Liver (tissue), 9 donors: Measurements from ENCODE around the gene LILRA5. TPM values are rescaled to one million over a fixed set of nuclear protein-coding genes. Genes with fewer than 3 reads are reported as not detected.

Experiments used
- DNase-seq: peaks from one replicate; pipeline ENCODE4 v3.0.0-alpha.2; 2017; ENCODE audit warnings: low spot score
- H3K27ac ChIP-seq, 2 donors: one replicate each; pipeline ENCODE4 v1.7.0; 2013; ENCODE audit warnings: inconsistent platforms in 2 of 2, low read length in 2 of 2, control low read depth in 1 of 2, low read depth in 1 of 2, mild to moderate bottlenecking in 1 of 2
- H3K27me3 ChIP-seq, 4 donors: one replicate each; pipeline versions ENCODE4 v1.6.1 to v1.7.0; 2013; ENCODE audit warnings: low read length in 3 of 4, inconsistent platforms in 1 of 4, mild to moderate bottlenecking in 1 of 4, moderate library complexity in 1 of 4; ENCODE audit not compliant: control insufficient read depth in 4 of 4, insufficient read depth in 4 of 4
- H3K36me3 ChIP-seq, 4 donors: one replicate each; pipeline versions ENCODE4 v1.6.1 to v1.7.0; 2013; ENCODE audit warnings: low read length in 3 of 4, mild to moderate bottlenecking in 3 of 4, low read depth in 1 of 4, moderate library complexity in 1 of 4; ENCODE audit not compliant: control insufficient read depth in 4 of 4, insufficient read depth in 3 of 4
- H3K4me1 ChIP-seq, 4 donors: one replicate each; pipeline versions ENCODE4 v1.6.1 to v1.7.0; 2013; ENCODE audit warnings: low read length in 3 of 4, mild to moderate bottlenecking in 3 of 4, moderate library complexity in 1 of 4; ENCODE audit not compliant: control insufficient read depth in 4 of 4, insufficient read depth in 4 of 4
- H3K4me3 ChIP-seq, 3 donors: one replicate each; pipeline versions ENCODE4 v1.6.1 to v1.7.0; 2013; ENCODE audit warnings: low read length in 3 of 3, control low read depth in 1 of 3, low read depth in 1 of 3, mild to moderate bottlenecking in 1 of 3
- H3K9ac ChIP-seq, 2 donors: one replicate each; pipeline ENCODE4 v1.7.0; 2013; ENCODE audit warnings: low read length in 2 of 2, mild to moderate bottlenecking in 2 of 2, moderate library complexity in 2 of 2, control low read depth in 1 of 2, low read depth in 1 of 2
- H3K9me3 ChIP-seq, 4 donors: one replicate each; pipeline versions ENCODE4 v1.6.1 to v1.7.0; 2013; ENCODE audit warnings: low read length in 3 of 4; ENCODE audit not compliant: control insufficient read depth in 4 of 4
- ATF3 ChIP-seq: IDR thresholded peaks from 2 replicates; pipeline ENCODE4 v1.6.1; 2016; ENCODE audit warnings: antibody characterized with exemption
- CTCF ChIP-seq: fragments of 150-350 bp; IDR thresholded peaks from 2 replicates; pipeline ENCODE4 v1.5.1; 2017; ENCODE audit warnings: improper control_type of control experiment, low read depth, low read length; ENCODE audit not compliant: missing input control
- EGR1 ChIP-seq, 2 donors: IDR thresholded peaks; 2 replicates each; pipeline ENCODE4 v1.6.1; 2016 to 2018; ENCODE audit warnings: antibody characterized with exemption in 2 of 2, low read depth in 2 of 2
- FOXA1 ChIP-seq: IDR thresholded peaks from 2 replicates; pipeline ENCODE4 v1.6.1; 2016; ENCODE audit warnings: antibody characterized with exemption
- FOXA2 ChIP-seq: IDR thresholded peaks from 2 replicates; pipeline ENCODE4 v1.6.1; 2016; ENCODE audit warnings: antibody characterized with exemption
- GABPA ChIP-seq, 2 donors: IDR thresholded peaks in 1 of 2; conservative IDR thresholded peaks in 1 of 2; 2 replicates each; pipeline ENCODE4 v1.6.1; 2016; ENCODE audit warnings: antibody characterized with exemption in 2 of 2, mild to moderate bottlenecking in 1 of 2, moderate library complexity in 1 of 2
- HNF4A ChIP-seq, 2 donors: conservative IDR thresholded peaks; 2 replicates each; pipeline ENCODE4 v1.6.1; 2016; ENCODE audit warnings: antibody characterized with exemption in 2 of 2, mild to moderate bottlenecking in 2 of 2
- HNF4G ChIP-seq: IDR thresholded peaks from 2 replicates; pipeline ENCODE4 v1.6.1; 2016; ENCODE audit warnings: antibody characterized with exemption
- JUND ChIP-seq, 2 donors: IDR thresholded peaks; 2 replicates each; pipeline ENCODE4 v1.6.1; 2016; ENCODE audit warnings: antibody characterized with exemption in 2 of 2
- MAX ChIP-seq: IDR thresholded peaks from 2 replicates; pipeline ENCODE4 v1.6.1; 2016; ENCODE audit warnings: antibody characterized with exemption
- NR2F2 ChIP-seq: IDR thresholded peaks from 2 replicates; pipeline ENCODE4 v1.6.1; 2016; ENCODE audit warnings: antibody characterized with exemption
- RAD21 ChIP-seq, 2 donors: IDR thresholded peaks; 2 replicates each; pipeline ENCODE4 v1.6.1; 2016; ENCODE audit warnings: antibody characterized with exemption in 2 of 2, mild to moderate bottlenecking in 2 of 2
- REST ChIP-seq: IDR thresholded peaks from 2 replicates; pipeline ENCODE4 v1.6.1; 2016; ENCODE audit warnings: antibody characterized with exemption, mild to moderate bottlenecking
- RXRA ChIP-seq, 2 donors: IDR thresholded peaks; 2 replicates each; pipeline ENCODE4 v1.6.1; 2017 to 2018; ENCODE audit warnings: antibody characterized with exemption in 2 of 2, mild to moderate bottlenecking in 1 of 2
- SP1 ChIP-seq: IDR thresholded peaks from 2 replicates; pipeline ENCODE4 v1.6.1; 2018; ENCODE audit warnings: antibody characterized with exemption, mild to moderate bottlenecking
- TAF1 ChIP-seq: conservative IDR thresholded peaks from 2 replicates; pipeline ENCODE4 v1.6.1; 2016; ENCODE audit warnings: antibody characterized with exemption, mild to moderate bottlenecking
- YY1 ChIP-seq: IDR thresholded peaks from 2 replicates; pipeline ENCODE4 v1.6.1; 2016; ENCODE audit warnings: antibody characterized with exemption, mild to moderate bottlenecking
- ZBTB33 ChIP-seq: IDR thresholded peaks from 2 replicates; pipeline ENCODE4 v1.6.1; 2016; ENCODE audit warnings: antibody characterized with exemption
- WGBS: extraction: QIAGEN DNeasy Blood & Tissue Kit; methylation state at CpG from one replicate; pipeline ENCODE4 v1.1.7; 2013; 5-methylcytosine and 5-hydroxymethylcytosine counted together
- polyA plus RNA-seq, 2 donors: library from polyadenylated mRNA; stranded (reverse) in 1 of 2; unstranded in 1 of 2; fragments of 200-250 nt in 1 of 2; fragments of >200 nt in 1 of 2; fragmentation: Nextera tagmentation in 1 of 2; extraction: Ambion mirVana in 1 of 2; gene quantifications; one replicate each; pipeline versions ENCODE4 v1.2.1 to v1.2.3, GENCODE V29; 2013 to 2015
- total RNA-seq, 2 donors: library from RNA; depleted of rRNA; stranded (reverse); fragments of >200 nt; gene quantifications; one replicate each; pipeline ENCODE4 v1.2.3, GENCODE V29; 2014
- donor health status: healthy.
- donor health status: healthy.
- donor health status: healthy.
- donor health status: healthy.
- donor health status: healthy.

LILRA5 gene
- total and polyA plus RNA-seq, 4 donors = 0.58 to 8.7 (median 4.6) TPM

- peaks cover 0 to 2% (median 0%) of the 10 kb centered on the region in 4 donors for H3K9me3 ChIP-seq
- DNase-seq = no peak
- WGBS = 48% methylated on average over 11 of the region's 11 CpGs
- no peaks in the 10 kb centered on the region for H3K4me1 ChIP-seq
- TF ChIP-seq FOXA1 (no peak), CTCF (no peak), EGR1 (IDR thresholded peaks at IDR 0.05; ENCODE audit: low read depth in 2 of 2) (no peak), SP1 (no peak), JUND (IDR thresholded peaks at IDR 0.05) (no peak), FOXA2 (no peak), HNF4G (no peak), RXRA (IDR thresholded peaks at IDR 0.05) (no peak), ZBTB33 (no peak), HNF4A (conservative IDR thresholded peaks at IDR 0.05) (no peak), NR2F2 (no peak), GABPA (IDR thresholded peaks at IDR 0.05 in 1 of 2, conservative IDR thresholded peaks at IDR 0.05 in 1 of 2) (no peak), YY1 (no peak), RAD21 (IDR thresholded peaks at IDR 0.05) (no peak), TAF1 (no peak), REST (no peak), ATF3 (no peak), MAX (no peak)
- H3K27me3 ChIP-seq = peaks cover 0 to 3% (median 1%) of the 10 kb centered on the region in 4 donors
- no peak overlapping the region for H3K9ac ChIP-seq
- peak overlapping the region in 1 of 2 donors; percentile 64 for H3K27ac ChIP-seq
- no peaks in the 10 kb centered on the region for H3K36me3 ChIP-seq
- H3K4me3 ChIP-seq = no peak overlapping the region
Observed at GRCh38 chr19:54316746-54317107, 3.8 kb upstream of the LILRA5 start.
